Measurements from ENCODE around the gene TMEM222. TPM values are rescaled to one million over a fixed set of nuclear protein-coding genes. Genes with fewer than 3 reads are reported as not detected.

Gene TMEM222
- total RNA-seq, 2 donors from 2014 or later, result 24.8 to 27.0 TPM

DNA sequence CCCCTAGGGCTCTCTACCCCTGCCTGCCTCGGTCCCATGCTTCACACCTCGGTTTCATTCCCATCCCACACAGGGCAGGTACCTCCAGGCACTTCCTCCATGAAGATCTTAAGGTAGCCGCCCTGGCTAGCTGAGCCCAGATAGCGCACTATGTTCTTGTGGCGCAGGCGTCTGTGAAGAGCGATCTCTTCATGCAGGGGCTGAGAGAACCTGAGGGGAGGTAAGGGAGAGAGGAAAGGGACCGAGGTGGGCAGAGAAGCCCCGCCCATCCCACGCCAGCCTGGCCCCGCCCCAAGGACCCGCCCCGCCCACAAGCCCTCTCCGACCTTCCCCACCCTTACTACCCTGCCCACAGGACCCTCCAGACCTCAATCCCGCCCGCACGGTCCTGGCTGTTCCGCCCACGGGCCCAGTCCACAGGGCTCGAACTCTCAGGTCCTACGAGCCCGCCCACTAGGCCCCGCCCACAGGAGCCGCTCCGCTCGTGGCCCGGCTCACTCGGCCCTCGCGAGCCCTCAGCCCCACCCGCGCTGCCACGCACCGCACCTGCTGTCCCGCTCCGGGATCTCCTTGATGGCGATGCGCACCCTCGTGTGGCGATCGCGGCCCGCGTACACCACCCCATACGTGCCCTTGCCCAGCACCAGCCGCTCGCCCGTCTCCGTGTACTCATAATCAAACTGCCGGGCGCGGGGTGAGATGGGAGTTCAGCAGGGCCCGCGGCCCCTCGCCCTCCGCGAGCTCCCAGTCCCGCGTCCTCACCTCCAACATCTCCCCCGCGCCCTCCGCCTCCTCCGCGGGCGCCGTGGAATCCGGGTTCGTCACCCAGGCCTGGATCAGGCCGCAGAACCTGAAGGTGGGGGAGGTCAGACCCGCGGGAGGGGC is 38.4 kb downstream of the TMEM222 start:
- Mint-ChIP-seq H3K27ac (peak overlapping the region; percentile 77), H3K36me3 (ENCODE audit: low read depth) (peaks cover 2% of the 10 kb centered on the region), H3K4me3 (peak overlapping the region; percentile 92), H3K27me3 (no peaks in the 10 kb centered on the region), H3K4me1 (peaks cover 46% of the 10 kb centered on the region)
- peak; percentile 31 for ATAC-seq
- DNase-seq, result peak in 2 of 3 donors; percentile 59 to 64
- H3K9me3 ChIP-seq (ENCODE audit: control insufficient read depth, low read length, poor library complexity, severe bottlenecking), result no peaks in the 10 kb centered on the region

DNA sequence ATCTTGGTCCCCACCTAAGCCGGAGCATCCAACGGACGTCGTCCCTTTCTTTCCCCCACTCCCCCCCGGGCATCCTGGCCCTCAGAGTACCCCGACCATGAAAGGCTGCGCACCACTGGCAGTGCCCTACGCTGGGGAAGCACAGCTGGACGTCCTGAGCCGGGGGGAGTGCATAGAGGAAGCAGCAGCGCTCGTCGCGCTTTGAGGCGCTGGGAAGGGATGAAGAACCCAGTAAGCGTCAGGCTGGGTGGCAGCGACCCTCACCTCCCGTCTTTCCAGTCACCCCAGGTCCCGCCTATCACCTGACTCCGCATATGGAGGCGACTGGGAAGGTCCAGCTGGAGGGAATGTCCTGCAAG is 39.1 kb downstream of the TMEM222 start:
- no peak for ATAC-seq
- no peaks in the 10 kb centered on the region for H3K27me3 Mint-ChIP-seq
- H3K27ac Mint-ChIP-seq, result no peak overlapping the region

DNA sequence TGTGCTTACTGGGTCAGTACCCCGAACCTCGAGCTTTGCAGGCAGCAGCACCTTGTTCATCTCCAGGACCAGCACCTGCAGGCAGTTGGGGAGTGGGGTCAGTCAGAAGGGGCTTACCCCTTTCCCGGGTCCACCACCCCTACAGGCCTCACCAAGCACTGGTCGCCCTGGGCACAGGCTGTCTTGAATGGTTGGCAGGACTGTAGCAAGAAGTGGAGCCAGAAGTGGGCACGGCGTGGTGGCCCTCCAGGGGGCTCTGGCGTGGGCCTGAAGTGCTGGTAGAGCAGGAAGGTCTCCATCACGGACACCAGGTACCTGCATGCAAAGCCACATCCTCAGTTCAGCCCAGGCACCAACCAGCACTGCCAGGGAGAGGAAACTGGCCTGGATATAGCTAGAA is 39.6 kb downstream of the TMEM222 start:
- no peak overlapping the region for H3K27ac Mint-ChIP-seq
- DNase-seq (no peak), ATAC-seq (no peak)
- H3K4me1 Mint-ChIP-seq, result peaks cover 43% of the 10 kb centered on the region
- peaks cover 2% of the 10 kb centered on the region for H3K36me3 Mint-ChIP-seq (ENCODE audit: low read depth)
- peak overlapping the region; percentile 92 for H3K4me3 Mint-ChIP-seq
- no peaks in the 10 kb centered on the region for H3K27me3 Mint-ChIP-seq
- no peaks in the 10 kb centered on the region for H3K9me3 ChIP-seq (ENCODE audit: control insufficient read depth, low read length, poor library complexity, severe bottlenecking)

More for the DNA sequence above, 39.1 kb downstream of the TMEM222 start:
- no peaks in the 10 kb centered on the region for H3K9me3 ChIP-seq (ENCODE audit: control insufficient read depth, low read length, poor library complexity, severe bottlenecking)
- Mint-ChIP-seq H3K4me3 (peak overlapping the region; percentile 92), H3K36me3 (ENCODE audit: low read depth) (peaks cover 2% of the 10 kb centered on the region), H3K4me1 (peaks cover 45% of the 10 kb centered on the region)
- DNase-seq, result no peak

DNA sequence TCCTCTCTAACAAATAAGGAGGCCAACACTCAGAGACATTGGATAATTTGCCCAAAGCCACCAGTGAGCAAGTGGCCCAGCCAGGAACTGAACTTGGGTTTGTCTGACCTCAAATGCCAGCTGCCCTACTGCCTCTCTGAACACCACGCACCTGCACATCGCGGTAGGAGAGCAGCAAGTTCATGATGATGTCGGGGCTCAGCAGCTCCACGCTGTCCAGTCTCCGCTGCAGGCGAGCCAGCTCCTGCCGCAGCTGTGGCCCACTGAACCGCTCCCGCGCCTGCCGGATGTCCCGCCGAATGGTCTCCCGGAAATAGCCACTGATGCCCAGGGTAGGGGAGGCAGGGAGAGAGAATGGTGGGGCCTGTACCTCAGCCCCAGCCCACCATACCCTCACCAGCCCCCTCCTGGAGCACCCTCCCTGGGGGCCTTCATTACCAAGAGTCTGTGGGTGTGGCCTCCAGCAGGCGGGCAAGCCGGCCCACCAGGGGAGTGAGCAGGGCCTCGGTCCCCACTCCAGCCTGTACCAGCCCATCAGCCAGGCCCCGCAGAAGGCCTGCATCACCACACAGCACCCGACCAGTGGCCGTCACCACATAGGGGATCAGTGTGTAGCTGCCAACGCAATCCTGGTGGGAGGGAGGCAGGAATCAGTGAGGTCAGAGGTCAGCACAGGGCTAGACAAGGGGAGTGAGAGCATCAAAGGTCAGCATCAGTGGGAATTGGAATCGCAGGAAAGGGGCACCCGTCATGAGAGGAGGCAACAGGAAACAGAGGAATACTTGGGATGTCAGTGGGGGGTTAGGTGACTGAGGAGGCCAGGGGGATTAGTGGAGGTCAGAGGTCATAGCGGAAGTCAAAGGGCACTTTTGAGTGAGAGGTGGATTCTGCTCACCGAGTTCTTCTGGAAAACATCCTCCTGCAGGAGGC is 42.1 kb downstream of the TMEM222 start:
- no peaks in the 10 kb centered on the region for H3K9me3 ChIP-seq (ENCODE audit: control insufficient read depth, low read length, poor library complexity, severe bottlenecking)
- H3K36me3 Mint-ChIP-seq (ENCODE audit: low read depth), result peaks cover under 1% of the 10 kb centered on the region
- no peak for DNase-seq
- no peak overlapping the region for H3K27ac Mint-ChIP-seq
- ATAC-seq, result no peak
- H3K27me3 Mint-ChIP-seq, result no peaks in the 10 kb centered on the region
- H3K4me1 Mint-ChIP-seq, result peaks cover 41% of the 10 kb centered on the region
- H3K4me3 Mint-ChIP-seq, result no peak overlapping the region

DNA sequence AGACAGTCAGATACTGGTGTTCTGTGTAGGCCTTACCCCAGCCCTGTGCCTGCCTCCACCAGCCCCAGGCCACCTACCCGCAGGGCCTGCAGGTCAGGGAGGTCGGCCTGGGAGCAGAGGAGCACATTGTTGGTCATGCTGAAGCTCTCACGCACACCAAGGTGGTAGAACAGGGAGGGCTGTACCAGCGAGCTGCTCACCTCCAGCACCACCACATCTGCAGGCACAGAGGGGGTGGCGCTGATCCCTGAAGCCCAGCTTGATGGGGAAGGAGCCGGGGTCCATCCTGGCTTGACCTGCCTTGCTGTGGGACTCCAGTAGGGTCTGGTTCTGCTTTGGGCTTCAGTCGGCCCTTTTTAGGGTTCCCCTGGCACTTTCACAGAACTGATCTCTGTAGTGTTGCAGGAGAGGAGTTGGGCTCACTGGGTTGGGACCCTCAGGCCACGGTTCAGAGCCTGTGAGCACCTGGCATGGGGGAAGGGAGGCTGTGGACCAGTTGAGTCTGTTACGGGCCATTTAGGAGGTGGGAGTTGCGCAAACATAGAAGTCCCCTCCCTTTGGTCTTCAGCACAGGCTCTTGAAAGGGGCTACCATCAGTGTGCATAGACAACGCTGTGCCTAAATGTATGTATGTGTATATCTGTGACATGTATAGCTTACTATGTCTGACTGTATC is 42.9 kb downstream of the TMEM222 start:
- ATAC-seq (no peak), DNase-seq (no peak)
- Mint-ChIP-seq H3K36me3 (ENCODE audit: low read depth) (no peaks in the 10 kb centered on the region), H3K4me3 (peak overlapping the region; percentile 95), H3K27me3 (no peaks in the 10 kb centered on the region), H3K27ac (no peak overlapping the region), H3K4me1 (peaks cover 40% of the 10 kb centered on the region)
- no peaks in the 10 kb centered on the region for H3K9me3 ChIP-seq (ENCODE audit: control insufficient read depth, low read length, poor library complexity, severe bottlenecking)

DNA sequence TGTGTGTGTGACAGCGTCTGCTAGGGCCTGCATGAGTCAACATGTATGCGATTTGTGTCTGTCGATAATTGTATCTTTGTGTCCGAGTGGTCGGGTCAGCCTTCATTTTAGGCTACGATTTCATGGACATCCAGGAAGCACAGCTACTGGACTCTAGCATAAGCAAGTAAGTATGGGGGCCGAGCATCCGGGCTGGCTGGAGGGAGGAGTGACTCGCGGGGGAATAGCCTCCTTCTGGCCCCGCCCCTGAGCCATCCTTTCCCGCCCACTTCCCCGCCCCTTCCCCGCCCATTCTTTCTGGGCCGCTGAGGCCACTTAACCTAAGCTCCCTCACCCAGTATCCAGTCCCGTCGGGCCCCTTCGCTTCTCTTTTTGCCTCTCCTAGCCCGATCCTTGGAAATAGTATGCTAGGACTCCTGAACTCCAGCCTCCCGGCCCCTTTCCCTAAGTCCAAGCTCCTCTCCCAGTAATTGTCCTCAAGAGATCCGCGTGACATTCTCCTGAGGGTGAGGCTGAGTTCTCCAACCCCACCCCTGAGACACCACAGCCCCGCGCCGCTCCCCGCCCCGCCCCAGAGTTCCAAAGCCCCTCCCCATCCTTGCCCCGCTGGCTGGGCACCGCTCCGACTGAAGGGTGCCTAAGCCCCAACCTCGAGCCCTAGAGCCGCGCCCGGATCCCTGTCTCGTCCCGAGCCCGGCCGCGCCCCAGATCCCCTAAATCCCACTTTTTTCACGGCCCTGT is 43.6 kb downstream of the TMEM222 start:
- ATAC-seq (peak; percentile 71), DNase-seq (peak; percentile 39 to 76 (median 74))
- H3K36me3 Mint-ChIP-seq (ENCODE audit: low read depth), result no peaks in the 10 kb centered on the region
- H3K27me3 Mint-ChIP-seq, result no peaks in the 10 kb centered on the region
- peak overlapping the region; percentile 95 for H3K4me3 Mint-ChIP-seq
- H3K27ac Mint-ChIP-seq, result peak overlapping the region; percentile 67
- no peaks in the 10 kb centered on the region for H3K9me3 ChIP-seq (ENCODE audit: control insufficient read depth, low read length, poor library complexity, severe bottlenecking)
- H3K4me1 Mint-ChIP-seq, result peaks cover 35% of the 10 kb centered on the region

DNA sequence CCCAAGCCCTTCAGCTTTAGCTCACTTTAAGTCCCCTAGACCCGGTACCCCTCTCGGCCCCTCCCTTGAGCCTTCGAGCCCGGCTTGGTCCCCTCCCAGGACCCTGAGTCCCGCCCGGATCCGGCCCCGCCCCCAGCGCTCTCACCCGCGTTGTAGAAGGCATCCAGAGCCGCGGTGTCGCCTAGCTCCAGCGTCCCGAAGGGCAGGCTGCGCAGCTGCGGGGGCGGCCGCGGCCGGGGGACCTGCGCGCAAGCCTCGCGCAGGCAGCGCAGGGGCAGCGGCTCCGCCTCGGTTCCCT is 44.1 kb downstream of the TMEM222 start:
- Mint-ChIP-seq H3K27ac (no peak overlapping the region), H3K27me3 (no peaks in the 10 kb centered on the region), H3K36me3 (ENCODE audit: low read depth) (no peaks in the 10 kb centered on the region), H3K4me1 (peaks cover 31% of the 10 kb centered on the region), H3K4me3 (peak overlapping the region; percentile 95)
- DNase-seq, result peak; percentile 39 to 69 (median 68)
- H3K9me3 ChIP-seq (ENCODE audit: control insufficient read depth, low read length, poor library complexity, severe bottlenecking), result no peaks in the 10 kb centered on the region
- peak; percentile 64 for ATAC-seq

DNA sequence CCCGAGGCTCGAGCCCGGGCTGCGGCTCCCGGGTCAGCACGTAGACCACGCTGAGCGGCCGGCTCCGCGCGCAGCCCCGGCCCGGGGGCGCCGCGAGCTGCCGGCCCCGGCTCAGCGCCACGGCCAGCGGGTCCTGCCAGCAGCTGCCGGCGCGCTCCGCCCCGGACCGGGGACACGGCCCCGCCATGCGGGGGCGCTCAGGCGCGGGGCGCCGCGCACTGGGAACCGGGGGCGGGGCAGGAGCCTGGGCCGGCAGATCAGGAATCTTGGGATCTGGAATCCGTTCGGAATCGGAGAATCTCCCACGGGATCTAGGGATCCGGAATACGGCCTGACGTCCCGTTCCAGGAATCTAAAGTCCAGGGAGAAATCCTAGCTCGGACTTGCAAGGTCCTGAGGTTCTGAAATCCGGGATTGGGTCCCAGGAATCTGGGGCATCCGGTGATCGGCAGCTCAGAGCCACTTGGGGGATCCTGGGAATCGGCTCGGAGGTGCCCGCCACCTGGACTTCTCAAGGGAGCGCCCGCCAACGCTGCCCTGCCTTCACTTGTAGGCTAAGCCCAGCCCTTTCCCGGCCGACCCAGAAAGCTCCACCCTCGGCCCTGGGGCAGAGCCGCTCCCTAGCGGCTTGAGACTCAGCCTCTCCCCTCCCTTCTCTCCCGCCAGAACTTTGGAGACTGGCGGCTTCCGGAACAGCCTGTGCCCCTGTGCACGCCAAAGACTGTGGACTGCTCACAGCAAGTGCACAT is 44.6 kb downstream of the TMEM222 start, which contains the start of gene MAP3K6:
Gene MAP3K6 (minus strand): TSS at position 551 of the 749 bp plus-strand sequence. CDS start 364 bp downstream, at position 187.
- peaks cover 29% of the 10 kb centered on the region for H3K4me1 Mint-ChIP-seq
- peak within 1 kb of the TSS; percentile 67 for H3K27ac Mint-ChIP-seq
- H3K4me3 Mint-ChIP-seq, result peak within 1 kb of the TSS; percentile 95
- DNase-seq (peak in 2 of 3 donors; percentile 36 to 49), ATAC-seq (peak; percentile 61)
- no peaks in the 10 kb centered on the region for H3K36me3 Mint-ChIP-seq (ENCODE audit: low read depth)
- no peaks in the 10 kb centered on the region for H3K9me3 ChIP-seq (ENCODE audit: control insufficient read depth, low read length, poor library complexity, severe bottlenecking)
- H3K27me3 Mint-ChIP-seq, result no peaks in the 10 kb centered on the region

DNA sequence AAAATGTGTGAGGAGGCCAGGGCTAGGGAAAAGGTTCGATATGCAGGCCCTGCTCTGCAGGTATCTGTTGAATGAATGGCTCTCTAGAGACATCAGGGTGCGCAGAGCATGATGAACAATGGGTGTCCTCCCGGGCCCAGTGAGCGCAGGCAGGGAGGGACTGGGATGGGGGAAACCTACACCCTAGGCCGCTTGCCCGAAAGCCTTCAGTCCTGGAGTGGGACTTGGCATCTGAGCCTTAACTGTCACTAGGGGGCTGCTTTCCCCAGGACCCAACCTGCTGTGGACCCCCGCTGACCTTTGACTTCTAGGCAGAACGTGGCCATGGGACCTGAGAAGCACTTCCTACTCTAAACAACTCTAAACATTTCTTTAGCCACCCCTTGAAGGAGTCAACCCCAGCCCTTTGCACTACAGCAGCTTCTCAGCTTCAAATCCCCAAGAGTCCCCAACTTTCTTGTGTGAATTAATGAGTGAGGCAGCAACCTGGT is 45.2 kb downstream of the TMEM222 start:
- no peak overlapping the region for H3K27ac Mint-ChIP-seq
- peak overlapping the region; percentile 89 for H3K4me3 Mint-ChIP-seq
- H3K36me3 Mint-ChIP-seq (ENCODE audit: low read depth), result no peaks in the 10 kb centered on the region
- no peak for DNase-seq
- H3K9me3 ChIP-seq (ENCODE audit: control insufficient read depth, low read length, poor library complexity, severe bottlenecking), result no peaks in the 10 kb centered on the region
- H3K4me1 Mint-ChIP-seq, result peaks cover 26% of the 10 kb centered on the region
- H3K27me3 Mint-ChIP-seq, result no peaks in the 10 kb centered on the region
- ATAC-seq, result no peak

DNA sequence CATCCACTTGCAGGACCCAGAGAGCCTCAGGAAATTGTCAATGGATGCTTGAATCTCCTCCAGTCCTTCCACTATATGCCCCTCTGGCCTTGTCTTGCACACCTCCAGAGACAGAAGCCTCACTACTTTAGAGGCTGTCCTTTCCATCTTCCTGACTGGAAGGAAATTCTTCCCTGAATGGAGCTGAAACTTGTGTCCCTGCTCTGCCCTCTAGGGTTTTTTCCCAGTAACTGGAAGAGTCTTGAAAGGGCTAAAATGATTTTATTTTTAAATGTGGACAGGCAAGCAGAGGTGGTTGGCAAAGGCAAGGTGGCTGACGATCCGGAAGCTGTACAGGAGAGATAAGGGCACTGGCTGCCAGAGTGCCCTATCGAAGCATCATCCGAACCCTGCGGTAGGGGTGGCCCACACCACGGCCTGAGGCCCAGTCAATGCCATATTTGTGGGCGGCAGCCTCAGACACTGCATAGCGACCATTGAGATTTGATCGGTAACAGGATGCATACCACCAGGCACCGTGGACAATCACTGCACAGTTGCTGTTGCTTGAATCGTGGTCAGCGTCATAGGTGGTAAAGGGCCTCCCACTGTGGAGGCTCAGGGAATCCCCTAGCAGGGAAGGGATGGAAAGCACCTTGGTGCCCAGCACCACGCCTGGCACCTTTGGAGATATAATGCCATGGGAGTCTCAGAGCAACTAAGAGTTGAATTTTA is 47.1 kb downstream of the TMEM222 start:
- Mint-ChIP-seq H3K4me1 (peaks cover 26% of the 10 kb centered on the region), H3K27me3 (no peaks in the 10 kb centered on the region), H3K4me3 (no peak overlapping the region), H3K27ac (no peak overlapping the region), H3K36me3 (ENCODE audit: low read depth) (no peaks in the 10 kb centered on the region)
- ATAC-seq (peak; percentile 35), DNase-seq (no peak)
- no peaks in the 10 kb centered on the region for H3K9me3 ChIP-seq (ENCODE audit: control insufficient read depth, low read length, poor library complexity, severe bottlenecking)

DNA sequence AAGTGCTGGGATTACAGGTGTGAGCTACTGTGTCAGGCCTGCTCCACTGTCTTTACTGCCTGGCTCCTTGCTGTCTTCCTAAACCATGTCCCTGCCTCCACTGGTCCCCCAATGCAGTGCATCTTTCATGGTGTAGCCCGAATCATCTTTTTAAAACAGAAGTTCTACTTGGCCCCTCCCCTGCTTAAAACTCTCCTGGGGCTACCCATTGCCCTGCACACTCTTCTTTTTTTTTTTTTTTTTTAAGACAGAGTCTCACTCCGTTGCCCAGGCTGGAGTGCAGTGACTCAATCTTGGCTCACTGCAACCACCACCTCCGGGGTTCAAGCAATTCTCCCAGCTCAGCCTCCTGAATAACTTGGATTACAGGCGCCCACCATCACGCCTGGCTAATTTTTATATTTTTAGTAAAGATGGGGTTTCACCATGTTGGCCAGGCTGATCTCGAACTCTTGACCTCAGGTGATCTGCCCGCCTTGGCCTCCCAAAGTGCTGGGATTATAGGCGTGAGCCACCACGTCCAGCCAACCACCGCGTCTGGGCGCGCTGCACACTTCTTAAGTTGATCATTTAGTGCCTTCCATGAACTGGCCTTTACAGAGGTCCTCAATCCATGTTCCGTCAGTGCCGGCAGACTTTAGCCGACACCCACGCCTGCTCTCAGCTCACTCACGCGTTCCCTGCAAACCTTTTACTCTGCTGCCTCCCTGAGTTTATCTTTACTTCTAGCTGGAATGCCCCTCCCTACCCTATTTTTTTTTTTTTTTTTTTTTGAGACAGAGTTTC is 50.3 kb downstream of the TMEM222 start:
- no peak for DNase-seq
- ATAC-seq, result no peak
- Mint-ChIP-seq H3K27ac (no peak overlapping the region), H3K27me3 (no peaks in the 10 kb centered on the region), H3K4me1 (peaks cover 15% of the 10 kb centered on the region), H3K36me3 (ENCODE audit: low read depth) (no peaks in the 10 kb centered on the region), H3K4me3 (no peak overlapping the region)
- no peaks in the 10 kb centered on the region for H3K9me3 ChIP-seq (ENCODE audit: control insufficient read depth, low read length, poor library complexity, severe bottlenecking)
